CD4-positive, alpha-beta memory T cell (primary cell): ENCODE measurements around the gene NTN1. TPM values are rescaled to one million over a fixed set of nuclear protein-coding genes. Genes with fewer than 3 reads are reported as not detected.
A peak's percentile ranks its signal among the peaks of the same experiment; 100 is the strongest.

Experiments
- CTCF ChIA-PET: fragments of 350-600 bp; sonication (Branson Sonifier 250); formaldehyde crosslinking; loops from one replicate; lab custom pipeline; 2021; ENCODE audit warnings: inconsistent platforms; ENCODE audit not compliant: partially characterized antibody; lab: Charles Lee
- POLR2A ChIA-PET: fragments of 350-600 bp; sonication (Branson Sonifier 250); formaldehyde crosslinking; loops from one replicate; lab custom pipeline; 2021; ENCODE audit not compliant: partially characterized antibody; lab: Charles Lee
- DNase-seq, 5 donors: peaks; one replicate each; pipeline versions ENCODE4 v3.0.0 to v3.0.0-alpha.2; 2020 to 2022; ENCODE audit warnings: mixed read lengths in 1 of 5
- H3K27ac ChIP-seq: one replicate; pipeline ENCODE4 v1.7.0; 2013; ENCODE audit warnings: low read depth, low read length
- H3K27me3 ChIP-seq: 2 replicates; pipeline ENCODE4 v1.7.0; 2013; ENCODE audit warnings: mild to moderate bottlenecking, low read length, moderate library complexity; ENCODE audit not compliant: insufficient read depth
- H3K36me3 ChIP-seq: 2 replicates; pipeline ENCODE4 v1.7.0; 2013; ENCODE audit warnings: mild to moderate bottlenecking, low read length, moderate library complexity; ENCODE audit not compliant: insufficient read depth
- H3K4me1 ChIP-seq: 2 replicates; pipeline ENCODE4 v1.7.0; 2013; ENCODE audit warnings: mild to moderate bottlenecking, low read length, moderate library complexity; ENCODE audit not compliant: insufficient read depth
- H3K4me3 ChIP-seq, 2 donors: one replicate each; pipeline ENCODE4 v1.7.0; 2013; ENCODE audit warnings: low read length in 2 of 2, mild to moderate bottlenecking in 1 of 2
- H3K9me3 ChIP-seq, 2 donors: one replicate each; pipeline ENCODE4 v1.7.0; 2013; ENCODE audit warnings: low read length in 2 of 2, control low read depth in 1 of 2; ENCODE audit not compliant: control insufficient read depth in 1 of 2
- H3K27ac Mint-ChIP-seq, 7 donors: one replicate each; pipeline ENCODE4 v1.8.0; 2020 to 2021; ENCODE audit warnings: mixed read lengths in 7 of 7, mild to moderate bottlenecking in 6 of 7, inconsistent platforms in 3 of 7, moderate library complexity in 3 of 7
- H3K27me3 Mint-ChIP-seq, 2 donors: one replicate each; pipeline ENCODE4 v1.8.0; 2020 to 2021; ENCODE audit warnings: mixed read lengths in 2 of 2
- H3K36me3 Mint-ChIP-seq, 2 donors: one replicate each; pipeline ENCODE4 v1.8.0; 2020 to 2021; ENCODE audit warnings: mixed read lengths in 2 of 2, inconsistent platforms in 1 of 2, mild to moderate bottlenecking in 1 of 2
- H3K4me1 Mint-ChIP-seq, 4 donors: one replicate each; pipeline ENCODE4 v1.8.0; 2020 to 2021; ENCODE audit warnings: mixed read lengths in 4 of 4, mild to moderate bottlenecking in 1 of 4
- H3K4me3 Mint-ChIP-seq, 8 donors: one replicate each; pipeline ENCODE4 v1.8.0; 2020 to 2021; ENCODE audit warnings: mixed read lengths in 8 of 8, mild to moderate bottlenecking in 7 of 8, moderate library complexity in 6 of 8, inconsistent platforms in 3 of 8
- H3K9me3 Mint-ChIP-seq, 8 donors: one replicate each; pipeline ENCODE4 v1.8.0; 2020 to 2021; ENCODE audit warnings: mixed read lengths in 8 of 8, mild to moderate bottlenecking in 5 of 8, inconsistent platforms in 3 of 8, moderate library complexity in 1 of 8
- intact Hi-C: fragments of 100-400 bp; cut with micrococcal nuclease; formaldehyde crosslinking; loops from one replicate; pipeline ENCODE4 v1.15.1; 2023
- polyA plus RNA-seq, 2 donors: library from polyadenylated mRNA; unstranded; fragments of 300-500 nt; fragmentation: Illumina TruSeq; gene quantifications; one replicate each; pipeline ENCODE4 v1.2.3, GENCODE V29; 2021
- total RNA-seq, 2 experiments: library from RNA; stranded (reverse); gene quantifications; one replicate each; pipeline ENCODE4 v1.2.3, GENCODE V29; 2021

Gene NTN1
- total and polyA plus RNA-seq, 4 experiments from 2014 or later: 0.02 TPM; not detected in 3

DNA sequence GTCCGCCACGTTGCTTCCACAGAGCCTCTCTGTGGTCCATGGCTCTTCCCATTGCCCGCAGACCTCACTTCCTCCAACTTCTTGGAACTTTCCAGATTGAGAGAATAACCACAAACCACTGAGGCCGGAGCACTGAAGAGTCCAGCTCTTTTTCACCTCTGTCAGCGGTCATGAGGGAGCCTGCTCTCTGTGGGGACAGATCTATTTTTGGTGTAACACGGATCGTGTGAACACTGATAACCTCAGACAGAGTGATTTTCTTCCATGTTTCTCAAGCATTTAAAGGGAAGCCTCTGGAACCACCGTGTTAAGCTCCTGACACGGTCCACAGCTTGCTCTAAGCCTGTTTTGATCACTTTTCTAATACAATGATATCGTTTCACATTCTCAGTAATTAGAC lies 49.7 kb downstream of the NTN1 start:
- CTCF ChIA-PET: no interaction called here
- POLR2A ChIA-PET: no interaction called here
- no peaks in the 10 kb centered on the region for H3K4me1 ChIP-seq

DNA sequence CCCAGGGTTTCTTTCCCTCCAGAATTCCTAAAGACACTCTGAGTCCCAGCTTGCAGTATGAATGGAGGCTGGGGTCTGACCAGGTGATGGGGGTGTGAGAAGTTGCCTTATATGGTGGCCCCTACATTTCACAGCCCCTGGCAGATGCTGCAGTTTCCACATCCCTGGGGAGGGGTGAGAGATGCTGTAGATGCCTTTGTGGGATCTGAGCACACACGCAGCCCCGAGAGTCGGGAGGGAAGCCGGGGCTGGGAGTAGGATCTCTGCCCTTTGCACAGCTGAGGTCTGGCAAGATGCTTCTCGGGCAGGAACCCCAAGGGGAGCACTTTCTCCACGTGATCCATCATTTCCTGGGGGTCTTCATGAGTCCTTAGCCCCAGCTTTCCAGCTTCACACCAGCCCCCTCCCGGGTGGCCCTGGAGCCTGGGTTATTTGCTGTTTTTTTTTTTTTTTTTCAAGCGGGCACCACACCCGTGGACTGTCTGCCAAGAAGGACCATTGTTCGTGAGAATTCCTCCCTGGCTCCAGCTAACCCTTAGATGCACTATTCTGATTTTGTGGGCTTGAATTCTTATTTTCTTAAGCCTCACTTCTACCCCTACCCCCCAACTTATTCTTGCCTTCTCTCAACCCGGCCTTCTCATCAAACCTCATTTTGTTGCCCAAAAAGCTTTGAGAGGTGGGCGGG lies 50.6 kb downstream of the NTN1 start:
- no peaks in the 10 kb centered on the region for H3K4me1 Mint-ChIP-seq

More for the DNA sequence above, 49.7 kb downstream of the NTN1 start:
- no peaks in the 10 kb centered on the region for H3K4me1 Mint-ChIP-seq
- Histone ChIP-seq H3K27me3 (peaks cover 4% of the 10 kb centered on the region), H3K4me3 (no peak overlapping the region), H3K27ac (no peak overlapping the region), H3K9me3 (no peaks in the 10 kb centered on the region), H3K36me3 (no peaks in the 10 kb centered on the region)
- no peaks in the 10 kb centered on the region for H3K9me3 Mint-ChIP-seq
- no peak for DNase-seq
- no peaks in the 10 kb centered on the region for H3K36me3 Mint-ChIP-seq
- intact Hi-C loops: no loop called here
- no peak overlapping the region for H3K4me3 Mint-ChIP-seq
- H3K27me3 Mint-ChIP-seq: peaks cover 12 to 13% of the 10 kb centered on the region in 2 donors
- no peak overlapping the region for H3K27ac Mint-ChIP-seq

DNA sequence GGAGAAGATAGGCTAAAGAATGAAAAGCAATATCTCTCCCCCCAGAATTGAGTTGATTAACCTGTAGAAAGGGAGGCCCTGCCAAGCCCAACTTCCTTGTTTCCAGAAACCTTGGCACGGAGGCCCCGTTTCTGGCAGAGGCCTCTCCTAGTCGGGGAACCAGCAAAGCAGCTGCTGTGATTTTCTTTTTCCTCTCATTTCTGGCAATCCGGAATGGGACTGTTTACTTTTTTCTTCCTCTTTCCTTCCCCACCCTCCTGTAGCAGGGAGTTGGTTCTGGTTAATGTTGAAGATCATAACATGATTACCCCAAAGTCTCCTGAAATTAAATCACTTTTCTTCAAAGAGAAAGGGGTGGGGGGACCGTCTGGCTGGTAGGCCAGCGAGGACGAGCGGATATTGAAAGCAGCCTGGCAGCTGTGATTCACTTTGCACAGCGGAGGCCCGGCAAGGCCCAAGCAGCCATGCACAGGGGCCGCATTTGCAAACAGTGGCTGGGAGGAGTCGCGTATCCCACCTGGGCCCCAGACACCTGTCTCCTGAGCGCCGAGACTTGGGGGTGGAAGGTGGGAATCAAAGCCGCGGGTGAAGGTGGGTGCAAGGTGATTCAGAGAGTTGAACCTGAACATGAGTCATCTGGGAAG lies 51.5 kb downstream of the NTN1 start:
- Mint-ChIP-seq H3K36me3 (no peaks in the 10 kb centered on the region), H3K9me3 (no peaks in the 10 kb centered on the region), H3K27ac (peak overlapping the region in 1 of 7 donors; percentile 48), H3K27me3 (peaks cover 7 to 12% of the 10 kb centered on the region in 2 donors), H3K4me3 (no peak overlapping the region), H3K4me1 (no peaks in the 10 kb centered on the region)
- Histone ChIP-seq H3K27ac (no peak overlapping the region), H3K9me3 (no peaks in the 10 kb centered on the region), H3K4me1 (no peaks in the 10 kb centered on the region), H3K36me3 (no peaks in the 10 kb centered on the region), H3K27me3 (peaks cover 4% of the 10 kb centered on the region), H3K4me3 (no peak overlapping the region)
- intact Hi-C loops: no loop called here
- no peak for DNase-seq
- CTCF ChIA-PET: no interaction called here
- POLR2A ChIA-PET: no interaction called here

More for the DNA sequence above, 50.6 kb downstream of the NTN1 start:
- ChIA-PET CTCF (no interaction called here), POLR2A (no interaction called here)
- no peaks in the 10 kb centered on the region for H3K36me3 Mint-ChIP-seq
- no peak overlapping the region for H3K27ac ChIP-seq
- no peak overlapping the region for H3K4me3 Mint-ChIP-seq
- peaks cover 4% of the 10 kb centered on the region for H3K27me3 ChIP-seq
- intact Hi-C loops: no loop called here
- no peaks in the 10 kb centered on the region for H3K9me3 Mint-ChIP-seq
- no peak for DNase-seq
- H3K27me3 Mint-ChIP-seq: peaks cover 12 to 13% of the 10 kb centered on the region in 2 donors
- no peaks in the 10 kb centered on the region for H3K9me3 ChIP-seq
- no peaks in the 10 kb centered on the region for H3K4me1 ChIP-seq
- no peak overlapping the region for H3K27ac Mint-ChIP-seq
- no peak overlapping the region for H3K4me3 ChIP-seq
- H3K36me3 ChIP-seq: no peaks in the 10 kb centered on the region

DNA sequence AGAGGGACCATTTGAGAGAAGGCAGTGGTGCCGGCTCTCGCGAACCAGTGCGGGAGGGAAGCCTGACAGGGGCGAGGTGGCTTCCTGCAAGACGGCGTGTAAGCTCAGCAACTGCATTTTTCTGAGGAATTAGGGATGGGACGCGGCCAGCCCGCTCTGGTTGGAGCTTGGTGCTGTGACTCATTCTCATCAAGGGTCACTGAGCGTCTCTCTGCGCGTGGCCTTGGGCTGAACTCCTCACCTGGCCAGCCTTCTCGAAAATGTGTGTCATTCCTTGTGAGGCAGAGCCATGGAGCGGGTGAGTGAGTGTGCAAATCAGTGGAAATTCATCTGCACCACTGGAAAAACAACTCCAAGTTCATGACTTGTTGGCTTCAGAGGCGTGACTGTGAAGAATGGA lies 52.8 kb downstream of the NTN1 start:
- Histone ChIP-seq H3K36me3 (no peaks in the 10 kb centered on the region), H3K27ac (no peak overlapping the region), H3K4me1 (peaks cover 5% of the 10 kb centered on the region), H3K9me3 (no peaks in the 10 kb centered on the region), H3K4me3 (no peak overlapping the region), H3K27me3 (peaks cover 4% of the 10 kb centered on the region)
- H3K27ac Mint-ChIP-seq: no peak overlapping the region
- H3K4me3 Mint-ChIP-seq: no peak overlapping the region
- peaks cover 5 to 12% of the 10 kb centered on the region in 2 donors for H3K27me3 Mint-ChIP-seq
- POLR2A ChIA-PET: no interaction called here
- intact Hi-C loops: no loop called here
- H3K36me3 Mint-ChIP-seq: no peaks in the 10 kb centered on the region
- H3K4me1 Mint-ChIP-seq: peaks cover 0 to 3% (median 0%) of the 10 kb centered on the region in 4 donors
- H3K9me3 Mint-ChIP-seq: no peaks in the 10 kb centered on the region
- CTCF ChIA-PET: no interaction called here
- no peak for DNase-seq

DNA sequence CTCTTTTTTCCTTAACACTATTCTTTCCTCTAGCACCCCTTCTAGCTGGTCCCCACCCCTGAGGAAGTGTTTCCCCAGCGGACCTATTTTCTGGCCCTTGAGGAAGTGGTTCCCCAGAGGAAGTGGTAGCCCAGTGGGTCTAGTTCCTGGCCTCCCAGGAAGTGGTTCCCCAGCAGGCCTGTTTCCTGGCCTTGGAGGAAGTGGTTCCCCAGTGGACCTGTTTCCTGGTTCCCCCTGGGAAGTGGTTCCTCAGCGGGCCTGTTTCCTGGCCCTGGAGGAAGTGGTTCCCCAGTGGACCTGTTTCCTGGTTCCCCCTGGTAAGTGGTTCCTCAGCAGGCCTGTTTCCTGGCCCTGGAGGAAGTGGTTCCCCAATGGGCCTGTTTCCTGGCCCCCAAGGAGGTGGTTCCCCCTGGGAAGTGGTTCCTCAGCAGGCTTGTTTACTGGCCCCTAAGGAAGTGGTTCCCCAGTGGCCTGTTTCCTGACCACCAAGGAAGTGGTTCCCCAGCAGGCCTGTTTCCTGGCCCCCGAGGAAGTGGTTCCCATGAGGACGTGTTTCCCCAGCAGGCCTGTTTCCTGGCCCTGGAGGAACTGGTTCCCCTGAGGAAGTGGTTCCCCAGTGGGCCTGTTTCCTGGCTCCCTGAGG lies 58.3 kb downstream of the NTN1 start:
- ChIA-PET POLR2A (no interaction called here), CTCF (no interaction called here)
- peaks cover 8% of the 10 kb centered on the region for H3K4me1 ChIP-seq
- Mint-ChIP-seq H3K36me3 (no peaks in the 10 kb centered on the region), H3K27me3 (no peaks in the 10 kb centered on the region), H3K27ac (peak overlapping the region in 6 of 7 donors; percentile 32 to 65 (median 50)), H3K4me1 (peaks cover 3 to 7% (median 6%) of the 10 kb centered on the region in 4 donors), H3K4me3 (no peak overlapping the region), H3K9me3 (peaks cover 0 to 4% (median 2%) of the 10 kb centered on the region in 8 donors)
- H3K27ac ChIP-seq: peak overlapping the region; percentile 37
- H3K9me3 ChIP-seq: peaks cover 0 to 3% of the 10 kb centered on the region in 2 donors
- no peak overlapping the region for H3K4me3 ChIP-seq
- no peaks in the 10 kb centered on the region for H3K36me3 ChIP-seq
- no peaks in the 10 kb centered on the region for H3K27me3 ChIP-seq
- intact Hi-C loops: no loop called here
- DNase-seq: peak in 3 of 5 donors; percentile 9 to 47 (median 23)

DNA sequence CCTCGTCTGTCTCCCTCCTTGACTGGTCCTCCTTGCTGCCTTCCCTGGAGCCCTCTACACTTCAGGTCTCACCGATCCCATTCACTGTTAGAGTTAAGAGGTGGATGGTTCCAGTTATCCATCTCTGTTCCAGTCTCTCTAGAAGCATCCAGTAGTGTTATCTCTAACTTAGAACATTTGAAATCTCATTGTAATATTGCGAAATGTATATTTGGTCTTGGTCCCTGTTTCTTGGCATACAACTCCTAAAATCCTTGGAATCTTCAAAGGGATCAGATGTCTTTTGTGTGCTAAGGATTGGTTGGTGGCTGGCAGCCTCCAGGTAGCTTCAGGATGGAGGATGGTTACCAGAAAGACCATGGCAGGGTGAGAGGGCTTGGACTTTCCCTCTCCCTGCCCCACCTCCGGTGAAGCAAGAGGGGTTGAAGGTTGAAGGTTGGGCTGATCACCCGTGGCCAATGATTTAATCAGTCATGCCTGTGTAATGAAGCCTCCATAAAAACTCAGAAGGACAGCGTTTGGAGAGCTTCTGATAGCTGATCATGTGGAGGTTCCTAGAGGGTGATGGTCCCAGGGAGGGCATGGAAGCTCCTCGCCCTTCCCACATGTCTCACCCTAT lies 59.1 kb downstream of the NTN1 start:
- Mint-ChIP-seq H3K36me3 (no peaks in the 10 kb centered on the region), H3K27me3 (no peaks in the 10 kb centered on the region), H3K9me3 (peaks cover 0 to 4% (median 2%) of the 10 kb centered on the region in 8 donors), H3K4me3 (no peak overlapping the region), H3K27ac (peak overlapping the region in 6 of 7 donors; percentile 43 to 91 (median 82)), H3K4me1 (peaks cover 3 to 7% (median 6%) of the 10 kb centered on the region in 4 donors)
- POLR2A ChIA-PET: no interaction called here
- Histone ChIP-seq H3K4me1 (peaks cover 8% of the 10 kb centered on the region), H3K4me3 (no peak overlapping the region), H3K36me3 (no peaks in the 10 kb centered on the region), H3K27me3 (no peaks in the 10 kb centered on the region), H3K27ac (peak overlapping the region; percentile 37), H3K9me3 (peaks cover 0 to 3% of the 10 kb centered on the region in 2 donors)
- CTCF ChIA-PET: no interaction called here
- intact Hi-C loops: no loop called here
- DNase-seq: no peak

DNA sequence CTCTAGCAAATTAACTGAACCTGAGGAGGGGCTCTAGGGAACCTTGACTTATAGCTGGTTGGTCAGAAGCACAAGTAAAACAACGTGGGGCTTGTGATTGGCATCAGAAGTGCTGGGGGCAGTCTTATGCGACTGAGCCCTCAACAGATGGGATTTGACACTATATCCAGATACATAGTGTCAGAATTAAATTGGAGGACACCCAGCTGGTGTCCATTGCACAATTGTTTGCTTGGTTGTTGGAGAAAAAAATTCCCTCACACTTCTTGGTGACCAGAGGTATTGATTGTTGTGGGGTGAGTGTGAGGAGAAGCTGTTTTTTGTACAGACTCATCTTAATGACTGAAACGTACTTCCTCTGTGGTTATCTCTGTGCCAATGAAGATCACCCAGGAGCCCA lies 59.7 kb downstream of the NTN1 start:
- Histone ChIP-seq H3K36me3 (no peaks in the 10 kb centered on the region), H3K9me3 (peaks cover 0 to 3% of the 10 kb centered on the region in 2 donors), H3K4me1 (peaks cover 8% of the 10 kb centered on the region), H3K27ac (no peak overlapping the region), H3K27me3 (no peaks in the 10 kb centered on the region), H3K4me3 (no peak overlapping the region)
- Mint-ChIP-seq H3K9me3 (peaks cover 0 to 4% (median 2%) of the 10 kb centered on the region in 8 donors), H3K4me3 (no peak overlapping the region), H3K27ac (no peak overlapping the region), H3K27me3 (no peaks in the 10 kb centered on the region), H3K36me3 (no peaks in the 10 kb centered on the region), H3K4me1 (peaks cover 3 to 7% (median 6%) of the 10 kb centered on the region in 4 donors)
- CTCF ChIA-PET: no interaction called here
- no peak for DNase-seq
- intact Hi-C loops: no loop called here
- POLR2A ChIA-PET: no interaction called here
